SK-N-SH (cell line): ENCODE measurements around the gene PDE2A. TPM values are rescaled to one million over a fixed set of nuclear protein-coding genes. Genes with fewer than 3 reads are reported as not detected.

Source experiments
- CTCF ChIA-PET: fragments of 300-600, 350-600 bp; formaldehyde crosslinking; extraction: SDS; loops from one replicate; lab custom pipeline; 2021; lab: Yijun Ruan, JAX
- POLR2A ChIA-PET: fragments of 350-600 bp; sonication (Branson Sonifier 250); formaldehyde crosslinking; extraction: SDS; loops from one replicate; lab custom pipeline; 2020; ENCODE audit warnings: antibody characterized with exemption, inconsistent platforms; lab: Yijun Ruan, JAX
- DNase-seq: peaks from one replicate; pipeline ENCODE4 v3.0.0; 2012
- H2AFZ ChIP-seq: fragments of 200-600 bp; sonication (generic); 2 replicates; pipeline ENCODE4 v1.8.1; 2016; ENCODE audit warnings: antibody characterized with exemption, mild to moderate bottlenecking, low read depth
- H3F3A ChIP-seq: fragments of 200-600 bp; sonication (generic); replicated peaks from 2 replicates; pipeline ENCODE3; 2016; ENCODE audit warnings: antibody characterized with exemption, mild to moderate bottlenecking; ENCODE audit not compliant: insufficient read depth
- H3K27ac ChIP-seq, 2 experiments: fragments of 200-500 bp in 1 of 2; fragments of 200-600 bp in 1 of 2; sonication (Bioruptor generic) in 1 of 2; sonication (generic), shearing (Covaris generic) in 1 of 2; 2 replicates each; pipeline versions ENCODE4 v1.5.1 to v1.6.1; 2014 to 2016; ENCODE audit warnings: low read depth in 2 of 2, inconsistent platforms in 1 of 2, low read length in 1 of 2, mild to moderate bottlenecking in 1 of 2, mixed read lengths in 1 of 2
- H3K27me3 ChIP-seq: fragments of 200-600 bp; sonication (generic), shearing (Covaris generic); 2 replicates; pipeline ENCODE4 v1.6.1; 2016; ENCODE audit warnings: mixed run types; ENCODE audit not compliant: insufficient read depth
- H3K36me3 ChIP-seq, 2 experiments: fragments of 200-500 bp in 1 of 2; fragments of 200-600 bp in 1 of 2; sonication (Bioruptor generic) in 1 of 2; sonication (generic) in 1 of 2; replicated peaks in 1 of 2; 2 replicates each; pipeline versions ENCODE3 to v1.5.1; 2014 to 2016; ENCODE audit warnings: low read length in 1 of 2, mild to moderate bottlenecking in 1 of 2; ENCODE audit not compliant: insufficient read depth in 2 of 2, control insufficient read depth in 1 of 2
- H3K4me1 ChIP-seq, 2 experiments: fragments of 200-500 bp in 1 of 2; fragments of 200-600 bp in 1 of 2; sonication (Bioruptor generic) in 1 of 2; sonication (generic), shearing (Covaris generic) in 1 of 2; 2 replicates each; pipeline versions ENCODE4 v1.5.1 to v1.6.1; 2014 to 2016; ENCODE audit warnings: low read depth in 1 of 2, low read length in 1 of 2, mixed run types in 1 of 2; ENCODE audit not compliant: insufficient read depth in 2 of 2, control insufficient read depth in 1 of 2
- H3K4me2 ChIP-seq: fragments of 200-600 bp; sonication (generic), shearing (Covaris generic); 2 replicates; pipeline ENCODE4 v1.6.1; 2017; ENCODE audit warnings: mixed run types
- H3K4me3 ChIP-seq, 2 experiments: fragments of 200-500 bp in 1 of 2; fragments of 200-600 bp in 1 of 2; sonication (Bioruptor generic) in 1 of 2; sonication (generic), shearing (Covaris generic) in 1 of 2; 2 replicates each; pipeline versions ENCODE4 v1.5.1 to v1.8.1; 2014 to 2016; ENCODE audit warnings: low read depth in 2 of 2, inconsistent platforms in 1 of 2, low read length in 1 of 2, mild to moderate bottlenecking in 1 of 2, mixed read lengths in 1 of 2, moderate library complexity in 1 of 2
- H3K79me2 ChIP-seq: fragments of 200-600 bp; sonication (generic); 2 replicates; pipeline ENCODE4 v1.8.1; 2017; ENCODE audit warnings: mild to moderate bottlenecking; ENCODE audit not compliant: insufficient read depth
- H3K9ac ChIP-seq: fragments of 200-600 bp; sonication (generic); 2 replicates; pipeline ENCODE4 v1.6.1; 2017; ENCODE audit warnings: mixed run types
- H3K9me2 ChIP-seq: fragments of 200-600 bp; sonication (generic); 2 replicates; pipeline ENCODE4 v1.6.1; 2017; ENCODE audit warnings: mixed run types
- H3K9me3 ChIP-seq: fragments of 200-600 bp; sonication (generic); 2 replicates; pipeline ENCODE4 v1.6.1; 2017; ENCODE audit warnings: mixed run types, mild to moderate bottlenecking, moderate library complexity
- H4K20me1 ChIP-seq: fragments of 200-600 bp; sonication (generic); 2 replicates; pipeline ENCODE4 v1.6.1; 2017; ENCODE audit warnings: mild to moderate bottlenecking, mixed run types; ENCODE audit not compliant: insufficient read depth
- ELF1 ChIP-seq: IDR thresholded peaks from 2 replicates; pipeline ENCODE4 v1.4.0; 2012
- EP300 ChIP-seq, 2 experiments: IDR thresholded peaks; 2 replicates each; pipeline versions ENCODE4 v1.4.0 to v1.6.1; 2012; ENCODE audit warnings: borderline replicate concordance in 1 of 2, low read depth in 1 of 2, low read length in 1 of 2
- FOSL2 ChIP-seq: IDR thresholded peaks from 2 replicates; pipeline ENCODE4 v1.4.0; 2012; ENCODE audit warnings: low read depth, mild to moderate bottlenecking, moderate library complexity, borderline replicate concordance
- FOXJ3 ChIP-seq: sonication (generic); formaldehyde crosslinking; IDR thresholded peaks from 2 replicates; pipeline ENCODE4 v1.5.1; 2020; ENCODE audit warnings: mild to moderate bottlenecking, missing genetic modification reagents
- GATA2 ChIP-seq: sonication (generic); formaldehyde crosslinking; IDR thresholded peaks from 2 replicates; pipeline ENCODE4 v1.5.0; 2020; ENCODE audit warnings: mild to moderate bottlenecking, missing genetic modification reagents
- NRF1 ChIP-seq: IDR thresholded peaks from 2 replicates; pipeline ENCODE4 v1.6.1; 2012; ENCODE audit warnings: low read depth, mild to moderate bottlenecking, low read length
- TCF12 ChIP-seq: IDR thresholded peaks from 2 replicates; pipeline ENCODE4 v1.4.0; 2012
- WGBS: methylation state at CpG from one replicate; pipeline ENCODE4 v1.1.6; 2017; ENCODE audit warnings: low lambda C conversion rate; 5-methylcytosine and 5-hydroxymethylcytosine counted together
- polyA plus RNA-seq, 3 experiments: library from polyadenylated mRNA; depleted of rRNA; stranded (reverse); fragments of >200 nt; gene quantifications; 2 replicates each; pipeline ENCODE4 v1.2.3, GENCODE V29; 2012
- TF ChIP-seq, protein P1 (sequence below): fragments of 150-350 bp; IDR thresholded peaks from 2 replicates; pipeline ENCODE4 v1.6.1; 2017; ENCODE audit warnings: antibody characterized with exemption, low read length, low read depth, borderline replicate concordance
- TF ChIP-seq, protein P2 (sequence below): IDR thresholded peaks from 2 replicates; pipeline ENCODE4 v1.4.0; 2012; ENCODE audit warnings: low read depth, borderline replicate concordance
- TF ChIP-seq, protein P3 (sequence below): fragments of 150-350 bp; IDR thresholded peaks from 2 replicates; pipeline ENCODE4 v1.6.1; 2016; ENCODE audit warnings: mild to moderate bottlenecking, low read depth, low read length
- TF ChIP-seq, protein P4 (sequence below): fragments of 200-600 bp; sonication (generic); IDR thresholded peaks from 2 replicates; pipeline ENCODE4 v1.6.1; 2017; ENCODE audit warnings: antibody characterized with exemption, mild to moderate bottlenecking, moderate library complexity

Gene PDE2A
- polyA plus RNA-seq, 1 of the 3 experiments (the other 2 are of a cell fraction) = 0.43 TPM

DNA sequence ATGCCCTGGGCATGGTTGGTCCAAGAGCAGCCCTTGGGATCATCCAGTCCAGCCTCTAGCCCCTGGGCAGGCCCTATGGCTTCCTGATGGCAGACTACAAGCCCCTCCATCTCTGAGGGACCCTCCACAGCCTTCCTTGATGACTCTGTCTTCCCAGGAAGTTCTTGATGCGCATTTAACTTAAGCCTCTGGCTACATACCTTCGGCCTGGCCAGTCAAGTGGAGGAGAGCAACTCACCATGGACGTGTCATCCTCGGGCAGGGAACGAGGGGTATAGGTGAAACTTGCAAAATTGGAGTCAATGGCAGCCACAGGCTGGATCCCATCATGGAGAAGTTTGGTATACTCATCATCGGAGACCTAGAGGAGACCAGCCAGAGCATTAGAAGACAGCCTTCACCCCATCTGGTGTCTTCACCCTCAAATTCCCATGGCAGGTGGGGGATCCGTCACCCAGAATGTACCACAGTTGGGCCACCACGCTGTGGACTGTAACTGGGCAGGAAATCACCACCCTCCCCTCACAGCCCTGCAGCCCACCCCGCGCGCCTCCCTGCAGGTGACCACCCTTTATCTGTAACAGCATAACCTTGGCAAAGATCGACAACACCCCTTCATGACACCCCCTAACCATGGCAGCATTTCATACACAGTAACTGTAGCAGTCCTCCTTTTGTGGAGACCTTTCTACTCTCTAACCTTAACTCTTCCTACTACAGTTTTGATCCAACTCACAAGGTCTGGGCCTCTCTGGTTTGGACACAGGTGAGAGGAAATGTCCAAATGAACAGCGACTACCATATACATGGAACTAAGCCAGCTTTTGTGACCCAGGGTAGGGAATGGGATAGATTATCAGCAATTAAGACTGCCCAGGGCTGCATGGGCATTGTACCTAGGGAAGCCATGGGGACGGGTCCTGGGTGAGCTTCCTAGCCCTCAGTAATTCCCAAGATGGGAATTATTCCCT, 91.7 kb downstream of the PDE2A start:
- Histone ChIP-seq H3K4me2 (no peak overlapping the region), H3K27me3 (peaks cover 4% of the 10 kb centered on the region; the same call in 1 of the 2 replicates), H4K20me1 (no peaks in the 10 kb centered on the region), H2AFZ (no peak overlapping the region), H3K4me1 (no peaks in the 10 kb centered on the region; a peak in 1 of 4 replicates), H3K36me3 (no peaks in the 10 kb centered on the region), H3K4me3 (no peak overlapping the region), H3K9me3 (no peaks in the 10 kb centered on the region), H3K27ac (no peak overlapping the region), H3K79me2 (no peaks in the 10 kb centered on the region), H3F3A (no peaks in the 10 kb centered on the region), H3K9me2 (no peaks in the 10 kb centered on the region), H3K9ac (no peak overlapping the region)
- TF ChIP-seq TCF12 (no peak), EP300 (IDR thresholded peaks at IDR 0.05; ENCODE audit: borderline replicate concordance in 1 of 2, low read depth in 1 of 2, low read length in 1 of 2) (no peak), FOXJ3 (CRISPR knock-in tag) (no peak), NRF1 (no peak), ELF1 (no peak), FOSL2 (no peak)
- TF ChIP-seq, protein P1, sequence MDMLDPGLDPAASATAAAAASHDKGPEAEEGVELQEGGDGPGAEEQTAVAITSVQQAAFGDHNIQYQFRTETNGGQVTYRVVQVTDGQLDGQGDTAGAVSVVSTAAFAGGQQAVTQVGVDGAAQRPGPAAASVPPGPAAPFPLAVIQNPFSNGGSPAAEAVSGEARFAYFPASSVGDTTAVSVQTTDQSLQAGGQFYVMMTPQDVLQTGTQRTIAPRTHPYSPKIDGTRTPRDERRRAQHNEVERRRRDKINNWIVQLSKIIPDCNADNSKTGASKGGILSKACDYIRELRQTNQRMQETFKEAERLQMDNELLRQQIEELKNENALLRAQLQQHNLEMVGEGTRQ = no peak
- TF ChIP-seq, protein P2, sequence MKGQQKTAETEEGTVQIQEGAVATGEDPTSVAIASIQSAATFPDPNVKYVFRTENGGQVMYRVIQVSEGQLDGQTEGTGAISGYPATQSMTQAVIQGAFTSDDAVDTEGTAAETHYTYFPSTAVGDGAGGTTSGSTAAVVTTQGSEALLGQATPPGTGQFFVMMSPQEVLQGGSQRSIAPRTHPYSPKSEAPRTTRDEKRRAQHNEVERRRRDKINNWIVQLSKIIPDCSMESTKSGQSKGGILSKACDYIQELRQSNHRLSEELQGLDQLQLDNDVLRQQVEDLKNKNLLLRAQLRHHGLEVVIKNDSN = no peak
- TF ChIP-seq, protein P3, sequence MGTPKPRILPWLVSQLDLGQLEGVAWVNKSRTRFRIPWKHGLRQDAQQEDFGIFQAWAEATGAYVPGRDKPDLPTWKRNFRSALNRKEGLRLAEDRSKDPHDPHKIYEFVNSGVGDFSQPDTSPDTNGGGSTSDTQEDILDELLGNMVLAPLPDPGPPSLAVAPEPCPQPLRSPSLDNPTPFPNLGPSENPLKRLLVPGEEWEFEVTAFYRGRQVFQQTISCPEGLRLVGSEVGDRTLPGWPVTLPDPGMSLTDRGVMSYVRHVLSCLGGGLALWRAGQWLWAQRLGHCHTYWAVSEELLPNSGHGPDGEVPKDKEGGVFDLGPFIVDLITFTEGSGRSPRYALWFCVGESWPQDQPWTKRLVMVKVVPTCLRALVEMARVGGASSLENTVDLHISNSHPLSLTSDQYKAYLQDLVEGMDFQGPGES = no peak
- ChIA-PET POLR2A (no interaction called here), CTCF (interaction anchor here (0.8 to 1.2 kb wide), 3 partner anchors 9 to 111 kb away, joined by 3 to 6 read pairs (median 6); no protein-coding TSS in a partner anchor)
- no peak for DNase-seq
- 43% methylated on average over 9 of the region's 14 CpGs for WGBS

DNA sequence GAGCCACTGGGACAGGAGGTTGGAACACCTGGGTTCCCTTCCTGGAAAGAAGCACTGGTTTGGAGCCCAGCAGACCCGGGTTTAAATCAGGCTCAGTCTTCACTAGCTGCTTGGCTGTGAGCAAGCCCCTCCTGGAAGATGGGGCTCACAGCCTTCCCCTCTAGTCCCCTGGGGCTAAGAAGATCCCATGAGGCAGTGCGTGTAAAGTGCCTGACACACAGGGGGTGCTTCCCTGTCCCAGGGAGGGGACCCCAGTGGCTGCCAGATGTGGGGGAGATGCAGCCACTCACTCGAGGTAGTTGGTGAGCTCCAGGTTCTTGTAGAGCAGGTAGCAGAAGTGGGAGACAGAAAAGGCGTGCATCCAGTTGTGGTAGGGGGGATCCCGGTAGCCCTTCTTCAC, 93.2 kb downstream of the PDE2A start:
- Histone ChIP-seq H3K27me3 (no peaks in the 10 kb centered on the region; the same call in 1 of the 2 replicates), H3F3A (no peaks in the 10 kb centered on the region), H3K9ac (no peak overlapping the region), H3K27ac (no peak overlapping the region), H3K9me3 (no peaks in the 10 kb centered on the region), H3K4me3 (no peak overlapping the region), H3K4me2 (no peak overlapping the region), H3K9me2 (no peaks in the 10 kb centered on the region), H4K20me1 (no peaks in the 10 kb centered on the region), H3K36me3 (no peaks in the 10 kb centered on the region), H3K4me1 (no peaks in the 10 kb centered on the region; a peak in 1 of 4 replicates), H3K79me2 (no peaks in the 10 kb centered on the region), H2AFZ (no peak overlapping the region)
- no peak for TF ChIP-seq ELF1
- TF ChIP-seq, protein P4, sequence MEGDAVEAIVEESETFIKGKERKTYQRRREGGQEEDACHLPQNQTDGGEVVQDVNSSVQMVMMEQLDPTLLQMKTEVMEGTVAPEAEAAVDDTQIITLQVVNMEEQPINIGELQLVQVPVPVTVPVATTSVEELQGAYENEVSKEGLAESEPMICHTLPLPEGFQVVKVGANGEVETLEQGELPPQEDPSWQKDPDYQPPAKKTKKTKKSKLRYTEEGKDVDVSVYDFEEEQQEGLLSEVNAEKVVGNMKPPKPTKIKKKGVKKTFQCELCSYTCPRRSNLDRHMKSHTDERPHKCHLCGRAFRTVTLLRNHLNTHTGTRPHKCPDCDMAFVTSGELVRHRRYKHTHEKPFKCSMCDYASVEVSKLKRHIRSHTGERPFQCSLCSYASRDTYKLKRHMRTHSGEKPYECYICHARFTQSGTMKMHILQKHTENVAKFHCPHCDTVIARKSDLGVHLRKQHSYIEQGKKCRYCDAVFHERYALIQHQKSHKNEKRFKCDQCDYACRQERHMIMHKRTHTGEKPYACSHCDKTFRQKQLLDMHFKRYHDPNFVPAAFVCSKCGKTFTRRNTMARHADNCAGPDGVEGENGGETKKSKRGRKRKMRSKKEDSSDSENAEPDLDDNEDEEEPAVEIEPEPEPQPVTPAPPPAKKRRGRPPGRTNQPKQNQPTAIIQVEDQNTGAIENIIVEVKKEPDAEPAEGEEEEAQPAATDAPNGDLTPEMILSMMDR = no peak
- no peak for TF ChIP-seq GATA2 (CRISPR knock-in tag)
- CTCF ChIA-PET = interaction anchor here (1.3 to 3.6 kb wide), 3 partner anchors 62 to 103 kb away, joined by 4 to 16 read pairs (median 9); no protein-coding TSS in a partner anchor
- no peak for DNase-seq
- WGBS = 62% methylated on average over 5 of the region's 5 CpGs
- POLR2A ChIA-PET = no interaction called here
